K562 (cell line): ENCODE data around the gene TMEM131. TPM values are rescaled to one million over a fixed set of nuclear protein-coding genes. Genes with fewer than 3 reads are reported as not detected.

Experiments
- ATAC-seq: fragments of 200-7000 bp; cut with Tn5 transposase; 3 replicates; pipeline ENCODE4 v1.9.1; 2020; ENCODE audit warnings: moderate library complexity
- BruUV-seq: library from RNA; stranded (reverse); fragments of 400-500 nt; replicated peaks from 2 replicates; lab custom pipeline; 2021; lab: Mats Ljungman, UMichigan
- CTCF ChIA-PET: fragments of 300-600 bp; formaldehyde crosslinking; extraction: SDS; loops from one replicate; lab custom pipeline; 2021; ENCODE audit warnings: low intra/inter-chr PET ratio; lab: Yijun Ruan, JAX
- POLR2A ChIA-PET: fragments of 300-600, 350-650 bp; sonication (Branson Sonifier 250); formaldehyde crosslinking; extraction: SDS; loops from one replicate; lab custom pipeline; 2021; ENCODE audit warnings: antibody characterized with exemption, inconsistent platforms; lab: Yijun Ruan, JAX
- DNase-seq, 4 experiments: peaks; one replicate each; pipeline versions ENCODE4 v3.0.0 to v3.0.0-alpha.2; 2011 to 2018; ENCODE audit warnings: low spot score in 3 of 4, mixed read lengths in 3 of 4; ENCODE audit errors: extremely low read depth in 1 of 4
- FAIRE-seq: peaks from 2 replicates; lab custom pipeline; 2011; peaks lifted over from hg19 to GRCh38; lab: Jason Lieb, UNC
- H2AFZ ChIP-seq: 2 replicates; pipeline ENCODE4 v1.6.0; 2011; ENCODE audit warnings: low read depth, low read length, control low read depth, inconsistent platforms
- H3K27ac ChIP-seq: fragments of 200-600 bp; 3 replicates; pipeline ENCODE4 v1.8.0; 2011; ENCODE audit warnings: low read depth, mild to moderate bottlenecking, control low read depth, inconsistent platforms, low read length, moderate library complexity, mixed read lengths; ENCODE audit errors: extremely low read depth
- H3K27me3 ChIP-seq, 2 experiments: fragments of 300-600 bp in 1 of 2; 2 replicates in 1 of 2; 3 replicates in 1 of 2; pipeline versions ENCODE4 v1.6.0 to v1.8.0; 2011; ENCODE audit warnings: inconsistent platforms in 2 of 2, low read length in 2 of 2, mild to moderate bottlenecking in 1 of 2, mixed read lengths in 1 of 2, moderate library complexity in 1 of 2; ENCODE audit not compliant: control insufficient read depth in 2 of 2, insufficient read depth in 2 of 2
- H3K36me3 ChIP-seq: fragments of 300-600 bp; 3 replicates; pipeline ENCODE4 v1.8.0; 2011; ENCODE audit warnings: mild to moderate bottlenecking, low read length, inconsistent platforms; ENCODE audit not compliant: control insufficient read depth, insufficient read depth
- H3K4me1 ChIP-seq, 2 experiments: fragments of 200-600 bp in 1 of 2; replicated peaks in 1 of 2; 2 replicates in 1 of 2; 3 replicates in 1 of 2; pipeline versions ENCODE4 v1.5.1 to v1.8.0; 2011; ENCODE audit warnings: inconsistent platforms in 2 of 2, low read length in 2 of 2, mild to moderate bottlenecking in 1 of 2, mixed read lengths in 1 of 2, moderate library complexity in 1 of 2; ENCODE audit not compliant: control insufficient read depth in 2 of 2, insufficient read depth in 2 of 2
- H3K4me2 ChIP-seq: 2 replicates; pipeline ENCODE4 v1.6.1; 2011; ENCODE audit warnings: low read length, control low read depth, inconsistent platforms, mixed read lengths; ENCODE audit not compliant: insufficient read depth
- H3K4me3 ChIP-seq: fragments of 200-600 bp; sonication (generic), shearing (Covaris generic); 2 replicates; pipeline ENCODE4 v1.5.1; 2016; ENCODE audit warnings: control low read depth, inconsistent platforms
- H3K79me2 ChIP-seq: fragments of 200-600 bp; 3 replicates; pipeline ENCODE4 v1.8.0; 2011; ENCODE audit warnings: low read length, inconsistent platforms; ENCODE audit not compliant: control insufficient read depth, insufficient read depth
- H3K9ac ChIP-seq, 2 experiments: 2 replicates each; pipeline versions ENCODE4 v1.6.0 to v1.6.1; 2011; ENCODE audit warnings: low read depth in 2 of 2, low read length in 2 of 2, control low read depth in 1 of 2, inconsistent platforms in 1 of 2, mild to moderate bottlenecking in 1 of 2, mixed read lengths in 1 of 2; ENCODE audit not compliant: insufficient read depth in 1 of 2
- H3K9me1 ChIP-seq: one replicate; pipeline ENCODE4 v1.6.0; 2011; ENCODE audit warnings: inconsistent platforms, mild to moderate bottlenecking, low read length, moderate library complexity; ENCODE audit not compliant: control insufficient read depth, insufficient read depth
- H3K9me3 ChIP-seq: replicated peaks from 2 replicates; pipeline ENCODE4 v1.5.1; 2011; ENCODE audit warnings: low read depth, low read length, inconsistent platforms; ENCODE audit not compliant: control insufficient read depth, insufficient read depth
- H4K20me1 ChIP-seq: replicated peaks from 2 replicates; pipeline ENCODE4 v1.6.1; 2011; ENCODE audit warnings: low read length, inconsistent platforms, mixed read lengths; ENCODE audit not compliant: control insufficient read depth, insufficient read depth
- ASH1L ChIP-seq: fragments of 450-650 bp; IDR thresholded peaks from 2 replicates; pipeline ENCODE4 v1.6.1; 2018; ENCODE audit warnings: borderline replicate concordance, mild to moderate bottlenecking, low read depth; ENCODE audit not compliant: partially characterized antibody
- HDAC8 ChIP-seq: fragments of 450-650 bp; IDR thresholded peaks from 2 replicates; pipeline ENCODE4 v1.6.1; 2016; ENCODE audit warnings: mild to moderate bottlenecking, missing genetic modification characterization, moderate library complexity, missing compliant biosample characterization
- NFYB ChIP-seq: IDR thresholded peaks from 2 replicates; pipeline ENCODE4 v1.6.1; 2011; ENCODE audit warnings: mild to moderate bottlenecking, moderate library complexity; ENCODE audit not compliant: insufficient read length; ENCODE audit errors: extremely low read depth
- PRDM10 ChIP-seq: fragments of 450-650 bp; IDR thresholded peaks from 2 replicates; pipeline ENCODE4 v1.6.1; 2018; ENCODE audit not compliant: partially characterized antibody
- RHOXF2B ChIP-seq: fragments of 250-450 bp; sonication (Bioruptor Pico); conservative IDR thresholded peaks from 2 replicates; pipeline ENCODE4 v1.5.1; 2021
- SP1 ChIP-seq: sonication (generic); formaldehyde crosslinking; IDR thresholded peaks from 2 replicates; pipeline ENCODE4 v1.8.1; 2022; ENCODE audit warnings: mild to moderate bottlenecking, missing genetic modification reagents
- SUPT5H ChIP-seq: fragments of 450-650 bp; IDR thresholded peaks from 2 replicates; pipeline ENCODE4 v1.6.1; 2016
- ZNF133 ChIP-seq: fragments of 250-450 bp; sonication (Bioruptor Pico); IDR thresholded peaks from 2 replicates; pipeline ENCODE4 v1.4.0; 2020; ENCODE audit warnings: mild to moderate bottlenecking
- WGBS: fragments of 100-300 bp; shearing (Covaris generic); methylation state at CpG from one replicate; pipeline ENCODE4 v1.1.6; 2016; ENCODE audit warnings: low coverage, mixed read lengths; ENCODE audit not compliant: insufficient coverage; ENCODE audit errors: missing lambda C conversion rate; 5-methylcytosine and 5-hydroxymethylcytosine counted together
- in situ Hi-C: fragments of 300-500 bp; cut with MboI; formaldehyde crosslinking; loops from 4 replicates; pipeline ENCODE4 v1.15.0; 2018; ENCODE audit warnings: inconsistent platforms, mixed read lengths
- intact Hi-C: fragments of 100-400 bp; cut with micrococcal nuclease; formaldehyde crosslinking; loops from 2 replicates; pipeline ENCODE4 v1.14.2; 2022
- polyA plus RNA-seq, 8 experiments: library from polyadenylated mRNA; depleted of rRNA in 4 of 8; stranded (reverse) in 5 of 8; unstranded in 3 of 8; fragments of >200 nt; fragmentation: Nextera tagmentation in 2 of 8; fragmentation: Illumina TruSeq in 1 of 8; extraction: Ambion mirVana in 2 of 8; extraction: Trizol in 1 of 8; gene quantifications; 2 replicates each; pipeline versions ENCODE4 v1.2.1 to v1.2.3, GENCODE V29; 2011 to 2014; ENCODE audit warnings: inconsistent platforms in 1 of 8, missing spikeins in 1 of 8
- total RNA-seq, 7 experiments: library from RNA; depleted of rRNA in 6 of 7; stranded (reverse); fragments of >200 nt in 6 of 7; fragmentation: Illumina TruSeq in 2 of 7; extraction: Trizol in 2 of 7; gene quantifications; 2 replicates each; pipeline versions ENCODE4 v1.2.1 to v1.2.3, GENCODE V29; 2011 to 2021; ENCODE audit warnings: low replicate concordance in 1 of 7
- TF ChIP-seq, protein P1 (sequence below): sonication (generic); formaldehyde crosslinking; IDR thresholded peaks from 2 replicates; pipeline ENCODE4 v1.8.1; 2023; ENCODE audit warnings: mild to moderate bottlenecking, missing genetic modification reagents
- TF ChIP-seq, protein P2 (sequence below): fragments of 450-650 bp; formaldehyde crosslinking; IDR thresholded peaks from 2 replicates; pipeline ENCODE4 v1.4.0; 2022; ENCODE audit warnings: missing genetic modification characterization

Gene TMEM131
- total and polyA plus RNA-seq, 9 of the 15 experiments (the other 6 are each of a cell fraction or from before 2014, with no cell fraction given) = 2.5 to 21.1 (median 12.4) TPM

DNA sequence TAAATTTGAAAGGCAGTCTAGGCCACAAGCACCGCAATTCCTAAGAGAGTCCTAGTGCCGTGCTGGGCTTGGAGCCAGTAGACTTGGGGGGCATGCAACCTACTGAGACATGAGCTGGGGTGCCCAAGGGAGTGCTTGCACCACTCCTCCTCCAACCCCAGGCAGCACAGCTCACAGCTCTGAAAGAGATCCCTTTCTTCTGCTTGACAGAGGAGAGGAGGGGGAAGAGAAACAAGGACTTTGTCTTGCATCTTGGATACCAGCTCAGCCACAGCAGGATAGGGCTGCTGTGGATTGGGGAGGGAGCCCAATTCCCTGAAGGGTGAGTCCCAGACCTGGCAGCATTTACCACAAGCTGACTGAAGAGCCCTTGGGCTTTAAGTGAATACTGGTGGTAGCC lies 134.6 kb downstream of the TMEM131 start:
- ATAC-seq (no peak), DNase-seq (no peak), FAIRE-seq (no peak)
- in situ Hi-C loops = no loop called here
- 100% methylated on average over 2 of the region's 2 CpGs for WGBS
- Histone ChIP-seq H3K4me2 (no peak overlapping the region), H3K9me1 (no peaks in the 10 kb centered on the region), H3K9ac (no peak overlapping the region), H3K36me3 (peaks cover 5% of the 10 kb centered on the region; the same call in 1 of the 3 replicates), H2AFZ (no peak overlapping the region), H3K4me1 (no peaks in the 10 kb centered on the region), H3K27me3 (no peaks in the 10 kb centered on the region), H4K20me1 (no peaks in the 10 kb centered on the region), H3K79me2 (no peaks in the 10 kb centered on the region), H3K9me3 (no peaks in the 10 kb centered on the region), H3K4me3 (no peak overlapping the region), H3K27ac (no peak overlapping the region)
- TF ChIP-seq, protein P1, sequence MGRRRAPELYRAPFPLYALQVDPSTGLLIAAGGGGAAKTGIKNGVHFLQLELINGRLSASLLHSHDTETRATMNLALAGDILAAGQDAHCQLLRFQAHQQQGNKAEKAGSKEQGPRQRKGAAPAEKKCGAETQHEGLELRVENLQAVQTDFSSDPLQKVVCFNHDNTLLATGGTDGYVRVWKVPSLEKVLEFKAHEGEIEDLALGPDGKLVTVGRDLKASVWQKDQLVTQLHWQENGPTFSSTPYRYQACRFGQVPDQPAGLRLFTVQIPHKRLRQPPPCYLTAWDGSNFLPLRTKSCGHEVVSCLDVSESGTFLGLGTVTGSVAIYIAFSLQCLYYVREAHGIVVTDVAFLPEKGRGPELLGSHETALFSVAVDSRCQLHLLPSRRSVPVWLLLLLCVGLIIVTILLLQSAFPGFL (CRISPR knock-in tag) = no peak
- TF ChIP-seq PRDM10 (no peak), ZNF133 (CRISPR knock-in tag) (no peak), SP1 (CRISPR knock-in tag) (no peak), SUPT5H (no peak), RHOXF2B (CRISPR knock-in tag) (no peak), ASH1L (no peak), NFYB (no peak), HDAC8 (tag) (no peak)
- TF ChIP-seq, protein P2, sequence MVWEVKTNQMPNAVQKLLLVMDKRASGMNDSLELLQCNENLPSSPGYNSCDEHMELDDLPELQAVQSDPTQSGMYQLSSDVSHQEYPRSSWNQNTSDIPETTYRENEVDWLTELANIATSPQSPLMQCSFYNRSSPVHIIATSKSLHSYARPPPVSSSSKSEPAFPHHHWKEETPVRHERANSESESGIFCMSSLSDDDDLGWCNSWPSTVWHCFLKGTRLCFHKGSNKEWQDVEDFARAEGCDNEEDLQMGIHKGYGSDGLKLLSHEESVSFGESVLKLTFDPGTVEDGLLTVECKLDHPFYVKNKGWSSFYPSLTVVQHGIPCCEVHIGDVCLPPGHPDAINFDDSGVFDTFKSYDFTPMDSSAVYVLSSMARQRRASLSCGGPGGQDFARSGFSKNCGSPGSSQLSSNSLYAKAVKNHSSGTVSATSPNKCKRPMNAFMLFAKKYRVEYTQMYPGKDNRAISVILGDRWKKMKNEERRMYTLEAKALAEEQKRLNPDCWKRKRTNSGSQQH (CRISPR knock-in tag) = no peak
- BruUV-seq = no TSS peak
- intact Hi-C loops = no loop called here
- POLR2A ChIA-PET = no interaction called here
- CTCF ChIA-PET = no interaction called here
